Stimulated activated naive B cell treated with anti-CD40 and anti-IgM and Interleukin-4, amounts not matched to agents 10 μg/mL and 1 μg/mL and 100 μg/mL, for 72 hours (primary cell): ENCODE results near the gene ATP2A3.

Experiments
- ATAC-seq, 2 donors: fragments of 150-1000 bp; cut with Tn5 transposase; replicated peaks; 2 replicates each; pipeline ENCODE4 v1.10.0; 2021; ENCODE audit warnings: moderate library complexity in 1 of 2
- DNase-seq: peaks from one replicate; pipeline ENCODE4 v3.0.0; 2021
- H3K27ac Mint-ChIP-seq: one replicate; pipeline ENCODE4 v1.8.0; 2022; ENCODE audit warnings: mild to moderate bottlenecking, mixed read lengths
- H3K27me3 Mint-ChIP-seq, 2 donors: one replicate each; pipeline ENCODE4 v1.8.0; 2022; ENCODE audit warnings: mixed read lengths in 2 of 2
- H3K36me3 Mint-ChIP-seq, 2 donors: one replicate each; pipeline ENCODE4 v1.8.0; 2022; ENCODE audit warnings: mixed read lengths in 2 of 2, mild to moderate bottlenecking in 1 of 2
- H3K4me1 Mint-ChIP-seq, 2 donors: one replicate each; pipeline ENCODE4 v1.8.0; 2022; ENCODE audit warnings: mixed read lengths in 2 of 2, mild to moderate bottlenecking in 1 of 2
- H3K4me3 Mint-ChIP-seq, 2 donors: one replicate each; pipeline ENCODE4 v1.8.0; 2022; ENCODE audit warnings: mild to moderate bottlenecking in 2 of 2, mixed read lengths in 2 of 2, moderate library complexity in 1 of 2
- H3K9me3 Mint-ChIP-seq, 2 donors: one replicate each; pipeline ENCODE4 v1.8.0; 2022; ENCODE audit warnings: mixed read lengths in 2 of 2, mild to moderate bottlenecking in 1 of 2

The ATP2A3 gene

GRCh38 chr17:3879591-3880417 lies 84.4 kb downstream of the ATP2A3 start:
- Mint-ChIP-seq H3K36me3 (peaks cover 44 to 66% of the 10 kb centered on the region in 2 donors), H3K4me3 (no peak overlapping the region), H3K27me3 (no peaks in the 10 kb centered on the region), H3K4me1 (peaks cover 6 to 14% of the 10 kb centered on the region in 2 donors), H3K27ac (no peak overlapping the region), H3K9me3 (no peaks in the 10 kb centered on the region)
- DNase-seq: no peak
- ATAC-seq: no peak

- ATAC-seq (no peak), DNase-seq (no peak)
- Mint-ChIP-seq H3K27ac (no peak overlapping the region), H3K9me3 (no peaks in the 10 kb centered on the region), H3K36me3 (peaks cover 38 to 62% of the 10 kb centered on the region in 2 donors), H3K4me1 (peaks cover 6 to 14% of the 10 kb centered on the region in 2 donors), H3K4me3 (no peak overlapping the region), H3K27me3 (no peaks in the 10 kb centered on the region)
These were observed 85.1 kb downstream of the ATP2A3 start for GRCh38 chr17:3879186-3879585.

- H3K27ac Mint-ChIP-seq: no peak overlapping the region
- H3K4me3 Mint-ChIP-seq: no peak overlapping the region
- no peaks in the 10 kb centered on the region for H3K27me3 Mint-ChIP-seq
- no peak for ATAC-seq
- H3K36me3 Mint-ChIP-seq: peaks cover 45 to 62% of the 10 kb centered on the region in 2 donors
- peaks cover 2% of the 10 kb centered on the region in 2 donors for H3K4me1 Mint-ChIP-seq
- no peaks in the 10 kb centered on the region for H3K9me3 Mint-ChIP-seq
- no peak for DNase-seq
These were observed 87.0 kb downstream of the ATP2A3 start for GRCh38 chr17:3877220-3877619.

- Mint-ChIP-seq H3K4me1 (peaks cover 5 to 9% of the 10 kb centered on the region in 2 donors), H3K27me3 (no peaks in the 10 kb centered on the region), H3K27ac (no peak overlapping the region), H3K4me3 (no peak overlapping the region), H3K9me3 (no peaks in the 10 kb centered on the region), H3K36me3 (peaks cover 54 to 71% of the 10 kb centered on the region in 2 donors)
- ATAC-seq (no peak), DNase-seq (no peak)
These were observed 88.9 kb downstream of the ATP2A3 start for GRCh38 chr17:3875317-3875716.
